MM.1S (cell line): ENCODE measurements around the gene ARMC8.

Experiments
- DNase-seq: peaks from one replicate; pipeline ENCODE4 v3.0.0-alpha.2; 2015
- H2AFZ ChIP-seq: fragments of 300-600 bp; sonication (generic); 2 replicates; pipeline ENCODE4 v1.6.0; 2016; ENCODE audit warnings: antibody characterized with exemption, low read length
- H3F3A ChIP-seq: fragments of 300-600 bp; sonication (generic); 2 replicates; pipeline ENCODE4 v1.6.1; 2016; ENCODE audit warnings: mild to moderate bottlenecking, antibody characterized with exemption, low read length, moderate library complexity, mixed read lengths; ENCODE audit not compliant: insufficient read depth
- H3K27ac ChIP-seq: fragments of 300-600 bp; sonication (generic); 2 replicates; pipeline ENCODE4 v1.5.1; 2016; ENCODE audit warnings: mild to moderate bottlenecking, low read length
- H3K27me3 ChIP-seq: fragments of 300-600 bp; sonication (generic); replicated peaks from 2 replicates; pipeline ENCODE4 v1.6.0; 2016; ENCODE audit warnings: low read length; ENCODE audit not compliant: insufficient read depth
- H3K36me3 ChIP-seq: fragments of 300-600 bp; sonication (generic); replicated peaks from 2 replicates; pipeline ENCODE4 v1.6.1; 2016; ENCODE audit warnings: mild to moderate bottlenecking, low read length, mixed read lengths; ENCODE audit not compliant: insufficient read depth
- H3K4me1 ChIP-seq: fragments of 300-600 bp; sonication (generic); 2 replicates; pipeline ENCODE4 v1.6.1; 2016; ENCODE audit warnings: low read length, mixed read lengths
- H3K4me2 ChIP-seq: fragments of 300-600 bp; sonication (generic); 2 replicates; pipeline ENCODE4 v1.6.0; 2016; ENCODE audit warnings: low read depth, low read length
- H3K4me3 ChIP-seq: fragments of 300-600 bp; sonication (generic); 2 replicates; pipeline ENCODE4 v1.5.1; 2016; ENCODE audit warnings: low read length, mixed read lengths
- H3K79me2 ChIP-seq: fragments of 300-600 bp; sonication (generic); 2 replicates; pipeline ENCODE4 v1.6.1; 2016; ENCODE audit warnings: mixed run types, low read length, mixed read lengths
- H3K9ac ChIP-seq: fragments of 300-600 bp; sonication (generic); 2 replicates; pipeline ENCODE4 v1.6.1; 2016; ENCODE audit warnings: low read length, mixed read lengths
- H3K9me2 ChIP-seq: fragments of 300-600 bp; sonication (generic); replicated peaks from 2 replicates; pipeline ENCODE4 v1.6.1; 2016; ENCODE audit warnings: mild to moderate bottlenecking, low read length, mixed read lengths; ENCODE audit not compliant: insufficient read depth
- H3K9me3 ChIP-seq: fragments of 300-600 bp; sonication (generic); replicated peaks from 2 replicates; pipeline ENCODE4 v1.6.1; 2016; ENCODE audit warnings: mild to moderate bottlenecking, low read length, mixed read lengths; ENCODE audit not compliant: insufficient read depth
- H4K20me1 ChIP-seq: fragments of 300-600 bp; sonication (generic); 2 replicates; pipeline ENCODE4 v1.6.1; 2016; ENCODE audit warnings: mild to moderate bottlenecking, low read length, moderate library complexity, mixed read lengths; ENCODE audit not compliant: insufficient read depth
- EZH2 ChIP-seq: fragments of 300-600 bp; sonication (generic); optimal IDR thresholded peaks from 2 replicates; pipeline ENCODE3; 2017; ENCODE audit warnings: low read depth, mild to moderate bottlenecking, antibody characterized with exemption, low read length, mixed read lengths
- EZH2phosphoT487 ChIP-seq: fragments of 300-600 bp; sonication (generic); IDR thresholded peaks from 2 replicates; pipeline ENCODE4 v1.6.1; 2018; ENCODE audit warnings: antibody characterized with exemption, low read length
- TF ChIP-seq, protein P1 (sequence below): fragments of 300-600 bp; sonication (generic); IDR thresholded peaks from 2 replicates; pipeline ENCODE4 v1.5.1; 2016; ENCODE audit warnings: antibody characterized with exemption, low read length, mixed read lengths

The ARMC8 gene

DNA sequence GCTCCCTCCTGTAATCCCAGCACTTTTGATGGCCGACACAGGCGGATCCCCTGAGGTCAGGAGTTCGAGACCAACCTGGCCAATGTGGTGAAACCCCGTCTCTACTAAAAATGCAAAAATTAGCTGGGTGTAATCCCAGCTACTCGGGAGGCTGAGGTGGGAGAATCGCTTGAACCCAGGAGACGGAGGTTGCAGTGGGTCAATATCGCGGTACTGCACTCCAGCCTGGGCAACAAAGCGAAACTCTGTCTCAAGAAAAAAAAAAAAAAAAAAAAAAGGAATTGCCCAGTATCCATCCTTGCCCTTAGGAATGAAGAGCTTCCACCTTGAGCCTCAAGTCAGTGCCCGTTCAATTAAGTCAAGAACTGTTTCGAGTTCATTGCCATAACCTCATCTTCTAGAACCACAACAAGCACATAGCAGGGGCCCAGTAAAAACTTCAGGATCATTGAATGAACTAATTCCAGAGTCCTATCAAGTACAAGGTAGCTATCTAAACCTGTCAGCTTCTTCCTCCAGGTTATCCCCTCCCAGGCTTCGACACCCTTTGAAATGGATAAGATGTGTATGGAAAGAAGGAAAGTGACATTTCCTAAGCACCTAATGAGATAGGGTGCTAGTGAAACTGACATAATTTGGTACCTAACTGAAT lies 13.2 kb upstream of the ARMC8 start:
- TF ChIP-seq, protein P1, sequence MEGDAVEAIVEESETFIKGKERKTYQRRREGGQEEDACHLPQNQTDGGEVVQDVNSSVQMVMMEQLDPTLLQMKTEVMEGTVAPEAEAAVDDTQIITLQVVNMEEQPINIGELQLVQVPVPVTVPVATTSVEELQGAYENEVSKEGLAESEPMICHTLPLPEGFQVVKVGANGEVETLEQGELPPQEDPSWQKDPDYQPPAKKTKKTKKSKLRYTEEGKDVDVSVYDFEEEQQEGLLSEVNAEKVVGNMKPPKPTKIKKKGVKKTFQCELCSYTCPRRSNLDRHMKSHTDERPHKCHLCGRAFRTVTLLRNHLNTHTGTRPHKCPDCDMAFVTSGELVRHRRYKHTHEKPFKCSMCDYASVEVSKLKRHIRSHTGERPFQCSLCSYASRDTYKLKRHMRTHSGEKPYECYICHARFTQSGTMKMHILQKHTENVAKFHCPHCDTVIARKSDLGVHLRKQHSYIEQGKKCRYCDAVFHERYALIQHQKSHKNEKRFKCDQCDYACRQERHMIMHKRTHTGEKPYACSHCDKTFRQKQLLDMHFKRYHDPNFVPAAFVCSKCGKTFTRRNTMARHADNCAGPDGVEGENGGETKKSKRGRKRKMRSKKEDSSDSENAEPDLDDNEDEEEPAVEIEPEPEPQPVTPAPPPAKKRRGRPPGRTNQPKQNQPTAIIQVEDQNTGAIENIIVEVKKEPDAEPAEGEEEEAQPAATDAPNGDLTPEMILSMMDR: no peak
- TF ChIP-seq EZH2phosphoT487: no peak
- no peak for TF ChIP-seq EZH2
- Histone ChIP-seq H3K9me3 (no peaks in the 10 kb centered on the region), H3K27me3 (no peaks in the 10 kb centered on the region), H3F3A (peaks cover 4% of the 10 kb centered on the region), H3K4me1 (no peaks in the 10 kb centered on the region), H2AFZ (peak overlapping the region; percentile 79), H3K9ac (peak overlapping the region; percentile 75), H4K20me1 (no peaks in the 10 kb centered on the region), H3K9me2 (no peaks in the 10 kb centered on the region), H3K27ac (peak overlapping the region; percentile 61; the same call in 1 of the 2 replicates), H3K79me2 (peaks cover 16% of the 10 kb centered on the region), H3K4me2 (peak overlapping the region; percentile 71), H3K36me3 (no peaks in the 10 kb centered on the region; the same call in 1 of the 2 replicates), H3K4me3 (peak overlapping the region; percentile 74)
- DNase-seq: no peak

DNA sequence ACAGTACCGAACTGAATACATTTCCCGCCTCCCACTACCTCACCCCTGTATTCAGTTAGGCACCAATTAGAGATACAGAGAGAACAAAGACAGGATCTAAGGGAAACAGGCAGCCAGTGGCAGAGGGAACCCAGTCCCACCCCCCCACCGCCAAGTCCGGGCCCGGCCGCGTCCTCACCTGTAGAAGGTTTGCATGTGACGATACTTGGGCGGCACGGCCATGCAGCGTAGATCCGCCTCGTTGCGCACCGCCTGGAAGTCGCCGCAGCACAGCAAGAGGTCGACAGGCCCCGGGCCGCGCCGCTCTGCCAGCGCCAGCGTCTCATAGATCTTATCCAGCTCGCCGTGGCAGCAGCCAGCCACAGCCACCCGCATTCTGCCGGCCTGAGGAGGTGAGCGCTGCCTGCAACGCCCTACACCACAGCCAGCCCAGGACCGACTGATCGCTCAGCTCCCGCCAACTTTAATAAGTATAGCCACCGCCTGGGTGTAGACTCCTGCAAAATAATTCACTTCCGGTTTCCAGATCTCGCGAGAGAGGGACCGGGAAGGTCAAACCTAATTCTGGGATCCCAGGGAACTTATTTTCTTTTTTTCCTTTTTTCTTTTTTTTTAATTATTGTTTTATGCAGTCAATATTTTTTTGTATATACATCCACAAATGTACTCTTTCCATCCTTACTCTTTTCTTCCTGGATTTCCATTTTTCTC lies 12.5 kb upstream of the ARMC8 start, which contains the start of gene DBR1:
DBR1 (minus strand) TSS at position 501 of the 711 bp plus-strand sequence; CDS start at position 375, 126 bp downstream.
- H4K20me1 ChIP-seq: no peaks in the 10 kb centered on the region

DNA sequence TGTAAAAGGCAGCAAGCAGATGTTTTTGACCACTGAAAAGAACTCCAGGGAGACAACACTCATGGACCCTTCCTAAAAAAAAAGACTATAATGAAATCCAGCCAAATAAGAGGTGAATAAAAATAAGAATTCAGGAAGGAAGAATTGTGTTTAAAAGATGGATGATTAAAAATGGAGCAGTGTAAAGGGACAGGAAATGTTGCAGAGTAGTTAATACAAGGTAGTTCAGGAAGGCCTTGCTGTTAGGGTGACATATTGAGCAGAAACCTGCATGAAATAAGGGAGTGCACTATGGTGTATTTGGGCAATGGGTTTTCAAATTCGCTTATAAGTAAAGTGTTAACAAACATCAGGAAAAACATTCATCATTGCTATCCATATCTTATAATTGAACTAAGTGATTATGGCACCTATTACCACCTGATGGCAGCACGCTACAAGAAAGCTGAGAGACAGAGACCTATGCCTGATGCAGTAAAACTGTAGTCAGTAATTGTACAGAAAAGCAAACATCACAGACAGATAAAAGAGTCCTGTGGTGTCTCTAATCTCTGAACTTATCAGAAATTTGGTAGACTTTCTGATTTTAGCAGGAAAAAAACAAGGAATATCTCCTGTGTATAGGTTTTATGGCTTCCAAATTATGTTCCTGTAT lies 6.6 kb upstream of the ARMC8 start:
- Histone ChIP-seq H3K27me3 (0 out of 2 replicates have a peak, but pooled peaks cover 5% of the 10 kb centered on the region), H3K79me2 (no peaks in the 10 kb centered on the region), H4K20me1 (no peaks in the 10 kb centered on the region), H3K36me3 (no peaks in the 10 kb centered on the region), H3K9ac (no peak overlapping the region), H3K9me2 (no peaks in the 10 kb centered on the region), H3K4me3 (no peak overlapping the region), H2AFZ (no peak overlapping the region), H3K4me1 (no peaks in the 10 kb centered on the region), H3K9me3 (no peaks in the 10 kb centered on the region), H3K27ac (no peak overlapping the region), H3F3A (no peaks in the 10 kb centered on the region), H3K4me2 (no peak overlapping the region)
- DNase-seq: peak; percentile 49
- TF ChIP-seq EZH2phosphoT487 (no peak), EZH2 (no peak)
- TF ChIP-seq, protein P1: peak; percentile 67

More for the DNA sequence above, 12.5 kb upstream of the ARMC8 start, which contains the start of gene DBR1:
- Histone ChIP-seq H2AFZ (peak within 1 kb of the TSS; percentile 79), H3K27me3 (no peaks in the 10 kb centered on the region), H3K9ac (peak within 1 kb of the TSS; percentile 75), H3K36me3 (no peaks in the 10 kb centered on the region; the same call in 1 of the 2 replicates), H3K9me3 (no peaks in the 10 kb centered on the region), H3K4me2 (peak within 1 kb of the TSS; percentile 71), H3K79me2 (peaks cover 16% of the 10 kb centered on the region), H3F3A (peaks cover 4% of the 10 kb centered on the region), H3K4me1 (no peaks in the 10 kb centered on the region), H3K4me3 (peak within 1 kb of the TSS; percentile 74), H3K27ac (peak within 1 kb of the TSS; percentile 61; the same call in 1 of the 2 replicates), H3K9me2 (no peaks in the 10 kb centered on the region)
- no peak for TF ChIP-seq EZH2
- TF ChIP-seq EZH2phosphoT487: no peak
- TF ChIP-seq, protein P1: no peak
- peak; percentile 81 for DNase-seq
